Neural cell (in vitro differentiated cells): Measurements from ENCODE around the gene CDH8. TPM values are rescaled to one million over a fixed set of nuclear protein-coding genes. Genes with fewer than 3 reads are reported as not detected.

Experiments used
- H2AFZ ChIP-seq: fragments of 200-600, 300-800 bp; sonication (generic), shearing (Covaris generic); 2 replicates; pipeline ENCODE4 v1.6.0; 2014; ENCODE audit warnings: low read depth, mild to moderate bottlenecking, antibody characterized with exemption, low read length, moderate library complexity
- H3F3A ChIP-seq: fragments of 200-600 bp; shearing (Covaris generic); 2 replicates; pipeline ENCODE4 v1.6.1; 2016; ENCODE audit warnings: mild to moderate bottlenecking, moderate library complexity, mixed read lengths, antibody characterized with exemption, low read length; ENCODE audit not compliant: insufficient read depth, poor library complexity, severe bottlenecking
- H3K27ac ChIP-seq: fragments of 200-600, 300-800 bp; sonication (generic), shearing (Covaris generic); 2 replicates; pipeline ENCODE4 v1.5.1; 2014; ENCODE audit warnings: mild to moderate bottlenecking, low read length, moderate library complexity
- H3K27me3 ChIP-seq: fragments of 300-800, 200-600 bp; sonication (generic), shearing (Covaris generic); 2 replicates; pipeline ENCODE4 v1.6.0; 2014; ENCODE audit warnings: mild to moderate bottlenecking, low read depth, low read length, moderate library complexity; ENCODE audit not compliant: insufficient read depth
- H3K36me3 ChIP-seq: fragments of 300-800, 200-600 bp; sonication (generic), shearing (Covaris generic); 2 replicates; pipeline ENCODE4 v1.5.1; 2014; ENCODE audit warnings: mild to moderate bottlenecking, antibody characterized with exemption, low read length, moderate library complexity; ENCODE audit not compliant: insufficient read depth
- H3K4me2 ChIP-seq: fragments of 300-800, 200-600 bp; sonication (generic), shearing (Covaris generic); 2 replicates; pipeline ENCODE4 v1.6.0; 2014; ENCODE audit warnings: mild to moderate bottlenecking, low read length
- H3K4me3 ChIP-seq: fragments of 300-800, 200-600 bp; sonication (generic), shearing (Covaris generic); 2 replicates; pipeline ENCODE4 v1.5.1; 2014; ENCODE audit warnings: mild to moderate bottlenecking, low read length, moderate library complexity
- H3K79me2 ChIP-seq: fragments of 200-600 bp; shearing (Covaris generic); replicated peaks from 2 replicates; pipeline ENCODE4 v1.6.0; 2014; ENCODE audit warnings: mild to moderate bottlenecking, low read length, moderate library complexity; ENCODE audit not compliant: insufficient read depth
- H3K9ac ChIP-seq: fragments of 300-800, 200-600 bp; sonication (generic), shearing (Covaris generic); 2 replicates; pipeline ENCODE4 v1.6.1; 2016; ENCODE audit warnings: mild to moderate bottlenecking, low read length, mixed read lengths
- H3K9me2 ChIP-seq: fragments of 200-600 bp; shearing (Covaris generic); 2 replicates; pipeline ENCODE4 v1.6.1; 2016; ENCODE audit warnings: mild to moderate bottlenecking, low read length, mixed read lengths; ENCODE audit not compliant: insufficient read depth
- H3K9me3 ChIP-seq: fragments of 200-600, 300-800 bp; sonication (generic), shearing (Covaris generic); 2 replicates; pipeline ENCODE4 v1.6.1; 2016; ENCODE audit warnings: mild to moderate bottlenecking, mixed run types, low read length, moderate library complexity, mixed read lengths
- H4K20me1 ChIP-seq: fragments of 200-600 bp; shearing (Covaris generic); 2 replicates; pipeline ENCODE4 v1.6.1; 2016; ENCODE audit warnings: mild to moderate bottlenecking, mixed run types; ENCODE audit not compliant: insufficient read depth
- CTCF ChIP-seq: fragments of 450-650 bp; IDR thresholded peaks from 2 replicates; pipeline ENCODE4 v1.5.1; 2014; ENCODE audit warnings: antibody characterized with exemption, mild to moderate bottlenecking, moderate library complexity; ENCODE audit not compliant: poor library complexity, severe bottlenecking
- EP300 ChIP-seq: fragments of 450-650 bp; conservative IDR thresholded peaks from 2 replicates; pipeline ENCODE4 v1.6.1; 2014; ENCODE audit warnings: antibody characterized with exemption, mild to moderate bottlenecking, moderate library complexity; ENCODE audit not compliant: poor library complexity, severe bottlenecking
- EZH2 ChIP-seq: fragments of 200-600, 300-800 bp; shearing (Covaris generic), sonication (generic); IDR thresholded peaks from 2 replicates; pipeline ENCODE4 v1.6.1; 2014; ENCODE audit warnings: antibody characterized with exemption, low read length, borderline replicate concordance, mild to moderate bottlenecking; ENCODE audit not compliant: insufficient read depth, poor library complexity, severe bottlenecking
- MXI1 ChIP-seq: fragments of 450-650 bp; conservative IDR thresholded peaks from 2 replicates; pipeline ENCODE4 v1.6.1; 2014; ENCODE audit warnings: antibody characterized with exemption, mild to moderate bottlenecking; ENCODE audit not compliant: poor library complexity, severe bottlenecking
- POLR2AphosphoS5 ChIP-seq: IDR thresholded peaks from 2 replicates; pipeline ENCODE4 v1.6.1; 2012
- RAD21 ChIP-seq: fragments of 450-650 bp; conservative IDR thresholded peaks from 2 replicates; pipeline ENCODE4 v1.6.1; 2014; ENCODE audit warnings: antibody characterized with exemption, mild to moderate bottlenecking, moderate library complexity
- SMC3 ChIP-seq: fragments of 450-650 bp; conservative IDR thresholded peaks from 2 replicates; pipeline ENCODE4 v1.6.1; 2014; ENCODE audit warnings: antibody characterized with exemption, mild to moderate bottlenecking, moderate library complexity; ENCODE audit not compliant: poor library complexity
- TAF1 ChIP-seq: IDR thresholded peaks from 2 replicates; pipeline ENCODE4 v1.6.1; 2012; ENCODE audit warnings: low read depth
- polyA plus RNA-seq: library from polyadenylated mRNA; depleted of rRNA; stranded (reverse); fragments of >200 nt; gene quantifications from 2 replicates; pipeline ENCODE4 v1.2.3, GENCODE V29; 2014
- TF ChIP-seq, protein P1 (sequence below): IDR thresholded peaks from 2 replicates; pipeline ENCODE4 v1.6.1; 2012; ENCODE audit warnings: borderline replicate concordance

Gene CDH8
- polyA plus RNA-seq, 1 donor from 2014 or later, result 5.0 TPM

DNA sequence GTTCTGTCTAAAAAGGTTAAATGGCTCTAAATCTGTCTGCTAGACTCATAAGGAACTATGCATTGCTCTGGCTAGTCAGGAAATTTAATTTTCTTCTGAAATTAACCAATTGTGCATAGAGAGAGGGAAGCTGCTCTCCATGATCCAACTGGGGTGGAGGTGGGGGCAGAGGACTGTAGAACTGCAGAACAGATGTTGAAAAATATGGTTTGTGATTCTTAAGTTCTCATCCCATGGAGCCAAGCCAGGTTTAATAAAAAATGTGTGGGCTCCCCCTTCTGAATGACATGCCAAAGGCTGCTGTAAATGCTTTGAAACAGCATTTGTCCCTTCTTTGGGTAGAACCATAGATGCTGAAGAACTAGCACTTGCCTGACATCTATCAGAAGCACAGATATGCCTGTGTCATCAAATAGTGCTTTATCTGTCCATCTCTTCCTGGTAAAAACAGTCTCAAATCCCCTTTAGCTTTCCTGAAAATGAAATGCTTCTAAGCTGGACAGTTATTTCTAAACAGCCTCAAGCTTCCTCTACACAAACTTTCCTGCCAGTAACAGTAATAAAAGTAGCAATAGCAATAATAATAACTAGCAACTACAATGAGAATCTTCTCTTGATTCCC lies 221.4 kb downstream of the CDH8 start:
- Histone ChIP-seq H3K4me3 (no peak overlapping the region), H3K36me3 (no peaks in the 10 kb centered on the region), H3K4me2 (no peak overlapping the region), H3K79me2 (no peaks in the 10 kb centered on the region), H4K20me1 (no peaks in the 10 kb centered on the region), H2AFZ (no peak overlapping the region), H3F3A (no peaks in the 10 kb centered on the region), H3K9ac (no peak overlapping the region), H3K27me3 (no peaks in the 10 kb centered on the region), H3K9me2 (no peaks in the 10 kb centered on the region), H3K27ac (no peak overlapping the region), H3K9me3 (no peaks in the 10 kb centered on the region)
- TF ChIP-seq TAF1 (no peak), RAD21 (no peak), SMC3 (no peak), EZH2 (no peak), EP300 (no peak), MXI1 (no peak), POLR2AphosphoS5 (no peak), CTCF (no peak)
- TF ChIP-seq, protein P1, sequence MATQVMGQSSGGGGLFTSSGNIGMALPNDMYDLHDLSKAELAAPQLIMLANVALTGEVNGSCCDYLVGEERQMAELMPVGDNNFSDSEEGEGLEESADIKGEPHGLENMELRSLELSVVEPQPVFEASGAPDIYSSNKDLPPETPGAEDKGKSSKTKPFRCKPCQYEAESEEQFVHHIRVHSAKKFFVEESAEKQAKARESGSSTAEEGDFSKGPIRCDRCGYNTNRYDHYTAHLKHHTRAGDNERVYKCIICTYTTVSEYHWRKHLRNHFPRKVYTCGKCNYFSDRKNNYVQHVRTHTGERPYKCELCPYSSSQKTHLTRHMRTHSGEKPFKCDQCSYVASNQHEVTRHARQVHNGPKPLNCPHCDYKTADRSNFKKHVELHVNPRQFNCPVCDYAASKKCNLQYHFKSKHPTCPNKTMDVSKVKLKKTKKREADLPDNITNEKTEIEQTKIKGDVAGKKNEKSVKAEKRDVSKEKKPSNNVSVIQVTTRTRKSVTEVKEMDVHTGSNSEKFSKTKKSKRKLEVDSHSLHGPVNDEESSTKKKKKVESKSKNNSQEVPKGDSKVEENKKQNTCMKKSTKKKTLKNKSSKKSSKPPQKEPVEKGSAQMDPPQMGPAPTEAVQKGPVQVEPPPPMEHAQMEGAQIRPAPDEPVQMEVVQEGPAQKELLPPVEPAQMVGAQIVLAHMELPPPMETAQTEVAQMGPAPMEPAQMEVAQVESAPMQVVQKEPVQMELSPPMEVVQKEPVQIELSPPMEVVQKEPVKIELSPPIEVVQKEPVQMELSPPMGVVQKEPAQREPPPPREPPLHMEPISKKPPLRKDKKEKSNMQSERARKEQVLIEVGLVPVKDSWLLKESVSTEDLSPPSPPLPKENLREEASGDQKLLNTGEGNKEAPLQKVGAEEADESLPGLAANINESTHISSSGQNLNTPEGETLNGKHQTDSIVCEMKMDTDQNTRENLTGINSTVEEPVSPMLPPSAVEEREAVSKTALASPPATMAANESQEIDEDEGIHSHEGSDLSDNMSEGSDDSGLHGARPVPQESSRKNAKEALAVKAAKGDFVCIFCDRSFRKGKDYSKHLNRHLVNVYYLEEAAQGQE, result no peak

DNA sequence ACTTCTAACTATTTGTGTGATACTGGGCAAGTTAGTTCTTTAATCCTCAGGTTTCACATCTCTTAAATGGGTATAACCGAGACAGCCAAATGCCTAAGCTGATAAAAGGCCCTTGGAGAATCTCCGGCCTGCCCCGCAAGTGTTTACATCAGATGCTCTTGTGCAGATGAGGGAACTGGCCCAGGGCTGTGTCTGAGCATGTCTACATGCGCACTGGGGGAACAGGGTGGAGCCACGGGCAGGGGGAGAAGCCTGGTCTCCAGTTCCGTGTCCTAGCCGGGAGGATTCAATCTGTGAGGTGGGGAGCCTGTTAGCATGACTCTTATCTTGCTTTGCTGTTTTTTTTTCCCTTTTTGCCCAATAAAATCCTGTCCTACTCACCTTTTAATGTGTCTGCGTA lies 222.9 kb downstream of the CDH8 start:
- Histone ChIP-seq H3K9me3 (no peaks in the 10 kb centered on the region), H3K4me2 (no peak overlapping the region), H3K27me3 (no peaks in the 10 kb centered on the region), H3K4me3 (no peak overlapping the region), H3K79me2 (no peaks in the 10 kb centered on the region), H3K27ac (no peak overlapping the region), H4K20me1 (no peaks in the 10 kb centered on the region), H3K9ac (no peak overlapping the region), H2AFZ (no peak overlapping the region), H3F3A (no peaks in the 10 kb centered on the region), H3K36me3 (no peaks in the 10 kb centered on the region), H3K9me2 (no peaks in the 10 kb centered on the region)
- TF ChIP-seq CTCF (no peak), EZH2 (no peak), POLR2AphosphoS5 (no peak), MXI1 (no peak), EP300 (no peak), TAF1 (no peak), RAD21 (no peak), SMC3 (no peak)
- TF ChIP-seq, protein P1, result no peak
